Common myeloid progenitor, CD34-positive (primary cell): ENCODE measurements around the gene IFT43.

Source experiments
- CTCF ChIA-PET: fragments of 350-600 bp; sonication (Branson Sonifier 250); formaldehyde crosslinking; loops from one replicate; lab custom pipeline; 2021; ENCODE audit warnings: antibody characterized with exemption; lab: Charles Lee
- POLR2A ChIA-PET: fragments of 350-600 bp; sonication (Branson Sonifier 250); formaldehyde crosslinking; loops from one replicate; lab custom pipeline; 2021; ENCODE audit warnings: antibody characterized with exemption; lab: Charles Lee
- DNase-seq, 3 donors: peaks; one replicate each; pipeline versions ENCODE4 v3.0.0 to v3.0.0-alpha.2; 2013
- H3K27ac ChIP-seq, 2 experiments: 1 replicate in 1 of 2; 2 replicates in 1 of 2; pipeline ENCODE4 v1.7.0; 2013; ENCODE audit warnings: inconsistent platforms in 2 of 2, low read length in 2 of 2, mild to moderate bottlenecking in 2 of 2, low read depth in 1 of 2, moderate library complexity in 1 of 2; ENCODE audit not compliant: severe bottlenecking in 2 of 2, insufficient read depth in 1 of 2, poor library complexity in 1 of 2
- H3K27me3 ChIP-seq, 5 experiments: replicated peaks in 2 of 5; 1 replicate in 3 of 5; 2 replicates in 2 of 5; pipeline versions ENCODE4 v1.6.1 to v1.7.0; 2013; ENCODE audit warnings: low read length in 4 of 5, mild to moderate bottlenecking in 2 of 5, moderate library complexity in 2 of 5, inconsistent platforms in 1 of 5; ENCODE audit not compliant: insufficient read depth in 5 of 5, control insufficient read depth in 4 of 5
- H3K36me3 ChIP-seq, 4 experiments: 1 replicate in 2 of 4; 2 replicates in 2 of 4; pipeline versions ENCODE4 v1.6.1 to v1.7.0; 2013; ENCODE audit warnings: low read length in 3 of 4, control low read depth in 1 of 4, mild to moderate bottlenecking in 1 of 4; ENCODE audit not compliant: control insufficient read depth in 4 of 4, insufficient read depth in 4 of 4
- H3K4me1 ChIP-seq, 4 experiments: 1 replicate in 3 of 4; 2 replicates in 1 of 4; pipeline versions ENCODE4 v1.6.1 to v1.7.1; 2013; ENCODE audit warnings: low read length in 3 of 4, mild to moderate bottlenecking in 3 of 4, control low read depth in 1 of 4, inconsistent platforms in 1 of 4, moderate library complexity in 1 of 4; ENCODE audit not compliant: control insufficient read depth in 4 of 4, insufficient read depth in 4 of 4; ENCODE audit errors: control extremely low read depth in 1 of 4
- H3K4me3 ChIP-seq, 7 experiments: 1 replicate in 4 of 7; 2 replicates in 3 of 7; pipeline versions ENCODE4 v1.5.1 to v1.7.0; 2013; ENCODE audit warnings: mild to moderate bottlenecking in 7 of 7, low read length in 6 of 7, moderate library complexity in 6 of 7, inconsistent platforms in 2 of 7, low read depth in 2 of 7, control low read depth in 1 of 7; ENCODE audit not compliant: insufficient read depth in 4 of 7, control insufficient read depth in 1 of 7; ENCODE audit errors: extremely low read depth in 1 of 7
- H3K9me3 ChIP-seq, 5 experiments: 1 replicate in 4 of 5; 2 replicates in 1 of 5; pipeline versions ENCODE4 v1.6.1 to v1.7.1; 2013; ENCODE audit warnings: low read length in 4 of 5, mild to moderate bottlenecking in 2 of 5, inconsistent platforms in 1 of 5, low read depth in 1 of 5, moderate library complexity in 1 of 5; ENCODE audit not compliant: control insufficient read depth in 4 of 5, insufficient read depth in 2 of 5; ENCODE audit errors: control extremely low read depth in 1 of 5
- WGBS: methylation state at CpG from one replicate; pipeline ENCODE4 v1.1.5; 2013; ENCODE audit not compliant: insufficient coverage; 5-methylcytosine and 5-hydroxymethylcytosine counted together

Gene IFT43

GRCh38 chr14:76050250-76050649 is 64.7 kb downstream of the IFT43 start:
- Histone ChIP-seq H3K27me3 (no peaks in the 10 kb centered on the region), H3K9me3 (no peaks in the 10 kb centered on the region), H3K4me3 (no peak overlapping the region), H3K27ac (no peak overlapping the region), H3K4me1 (peaks cover 0 to 9% (median 8%) of the 10 kb centered on the region in 4 experiments), H3K36me3 (no peaks in the 10 kb centered on the region)
- ChIA-PET POLR2A (no interaction called here), CTCF (interaction anchor here (0.6 to 4.4 kb wide), 18 partner anchors 11 to 598 kb away, joined by 3 to 57 read pairs (median 4); no protein-coding TSS in a partner anchor)
- 100% methylated on average over 2 of the region's 4 CpGs for WGBS
- no peak for DNase-seq

- CTCF ChIA-PET = interaction anchor here (0.6 to 4.4 kb wide), 19 partner anchors 11 to 597 kb away, joined by 3 to 57 read pairs (median 4); no protein-coding TSS in a partner anchor
- H3K9me3 ChIP-seq = no peaks in the 10 kb centered on the region
- no peak overlapping the region for H3K4me3 ChIP-seq
- peaks cover 0 to 9% (median 8%) of the 10 kb centered on the region in 4 experiments for H3K4me1 ChIP-seq
- no peaks in the 10 kb centered on the region for H3K36me3 ChIP-seq
- H3K27me3 ChIP-seq = no peaks in the 10 kb centered on the region
- 57% methylated on average over 2 of the region's 3 CpGs for WGBS
- peak; percentile 63 to 82 (median 68) for DNase-seq
- POLR2A ChIA-PET = no interaction called here
- no peak overlapping the region for H3K27ac ChIP-seq
These were observed 65.3 kb downstream of the IFT43 start for GRCh38 chr14:76050797-76051392.

GRCh38 chr14:76051717-76052465 is 66.3 kb downstream of the IFT43 start:
- no peaks in the 10 kb centered on the region for H3K9me3 ChIP-seq
- H3K36me3 ChIP-seq = no peaks in the 10 kb centered on the region
- H3K27ac ChIP-seq = no peak overlapping the region
- DNase-seq = no peak
- no peaks in the 10 kb centered on the region for H3K27me3 ChIP-seq
- peaks cover 0 to 9% (median 8%) of the 10 kb centered on the region in 4 experiments for H3K4me1 ChIP-seq
- 91% methylated on average over 10 of the region's 12 CpGs for WGBS
- H3K4me3 ChIP-seq = no peak overlapping the region
- POLR2A ChIA-PET = no interaction called here
- CTCF ChIA-PET = interaction anchor here (0.6 to 4.4 kb wide), 9 partner anchors 16 to 594 kb away, joined by 3 to 57 read pairs (median 6); no protein-coding TSS in a partner anchor

GRCh38 chr14:76053572-76054355 is 68.2 kb downstream of the IFT43 start:
- POLR2A ChIA-PET = no interaction called here
- Histone ChIP-seq H3K36me3 (no peaks in the 10 kb centered on the region), H3K9me3 (no peaks in the 10 kb centered on the region), H3K27me3 (no peaks in the 10 kb centered on the region), H3K4me1 (no peaks in the 10 kb centered on the region), H3K27ac (no peak overlapping the region), H3K4me3 (no peak overlapping the region)
- CTCF ChIA-PET = interaction anchor here (0.9 to 3.0 kb wide), 3 partner anchors 9 to 333 kb away, joined by 3 to 30 read pairs (median 4); no protein-coding TSS in a partner anchor
- WGBS = 100% methylated on average over 14 of the region's 15 CpGs
- no peak for DNase-seq

- Histone ChIP-seq H3K4me3 (no peak overlapping the region), H3K9me3 (no peaks in the 10 kb centered on the region), H3K4me1 (no peaks in the 10 kb centered on the region), H3K27ac (no peak overlapping the region), H3K27me3 (no peaks in the 10 kb centered on the region), H3K36me3 (peaks cover 0 to 8% (median 0%) of the 10 kb centered on the region in 4 experiments)
- DNase-seq = no peak
- POLR2A ChIA-PET = no interaction called here
- CTCF ChIA-PET = interaction anchor here (3.0 kb wide), 1 partner anchor 298 kb away, joined by 30 read pairs; no protein-coding TSS in a partner anchor
- WGBS = 85% methylated on average over 3 of the region's 3 CpGs
These were observed 69.8 kb downstream of the IFT43 start for GRCh38 chr14:76055330-76055729.

- WGBS = 97% methylated on average over 7 of the region's 8 CpGs
- Histone ChIP-seq H3K9me3 (no peaks in the 10 kb centered on the region), H3K36me3 (peaks cover 0 to 8% (median 0%) of the 10 kb centered on the region in 4 experiments), H3K4me1 (no peaks in the 10 kb centered on the region), H3K27ac (no peak overlapping the region), H3K27me3 (no peaks in the 10 kb centered on the region), H3K4me3 (no peak overlapping the region)
- CTCF ChIA-PET = interaction anchor here (0.5 kb wide), 1 partner anchor 343 kb away, joined by 4 read pairs; no protein-coding TSS in a partner anchor
- DNase-seq = no peak
- POLR2A ChIA-PET = interaction anchor here (0.5 kb wide), 1 partner anchor 59 kb away, joined by 3 read pairs; no protein-coding TSS in a partner anchor
These were observed 70.6 kb downstream of the IFT43 start for GRCh38 chr14:76056128-76056527.
